ENCODE data around the gene SREBF1. TPM values are rescaled to one million over a fixed set of nuclear protein-coding genes. Genes with fewer than 3 reads are reported as not detected.
A peak's percentile ranks its signal among the peaks of the same experiment; 100 is the strongest.

The SREBF1 gene
- total and polyA plus RNA-seq, 2 experiments from 2014 or later, result 39.6 to 85.3 TPM

- Histone ChIP-seq H3F3A (replicated peaks; ENCODE audit: low read depth) (peaks cover 24% of the 10 kb centered on the region; the same call in 1 of the 2 replicates), H4K20me1 (replicated peaks; ENCODE audit: insufficient read depth) (no peaks in the 10 kb centered on the region), H2AFZ (peak overlapping the region; percentile 85), H3K36me3 (ENCODE audit: insufficient read depth) (no peaks in the 10 kb centered on the region), H3K79me2 (replicated peaks; ENCODE audit: insufficient read depth) (no peaks in the 10 kb centered on the region), H3K9me2 (ENCODE audit: insufficient read depth) (no peaks in the 10 kb centered on the region), H3K4me2 (peak overlapping the region; percentile 99), H3K27me3 (ENCODE audit: insufficient read depth) (peaks cover 55% of the 10 kb centered on the region), H3K4me1 (ENCODE audit: insufficient read depth) (peaks cover 37% of the 10 kb centered on the region), H3K27ac (ENCODE audit: low read depth) (no peak overlapping the region), H3K4me3 (peak overlapping the region; percentile 87)
- no peak overlapping the region; the same call in 1 of the 2 replicates for H3K27ac Mint-ChIP-seq
- peak; percentile 9 for ATAC-seq
- H3K4me3 Mint-ChIP-seq, result peak overlapping the region; percentile 77
- no peaks in the 10 kb centered on the region for H3K9me3 Mint-ChIP-seq
- DNase-seq (ENCODE audit: low spot score), result peak; percentile 76
- TF ChIP-seq JUNB (IDR thresholded peaks at IDR 0.05; ENCODE audit: unreplicated experiment), result no peak
- TF ChIP-seq REST (IDR thresholded peaks at IDR 0.05; ENCODE audit: unreplicated experiment), result no peak
- no peak for TF ChIP-seq ZNF331 (CRISPR knock-in tag; IDR thresholded peaks at IDR 0.05; ENCODE audit: low read depth)
- no peak for TF ChIP-seq CTCF (conservative IDR thresholded peaks at IDR 0.05; ENCODE audit: low read depth in 2 of 2)
- TF ChIP-seq ZNF462 (CRISPR knock-in tag; IDR thresholded peaks at IDR 0.05), result no peak
- no peak for TF ChIP-seq ZNF114 (CRISPR knock-in tag; IDR thresholded peaks at IDR 0.05)
- no peak for TF ChIP-seq STAT1 (IDR thresholded peaks at IDR 0.05; ENCODE audit: unreplicated experiment)
- no peak for TF ChIP-seq ETS1 (IDR thresholded peaks at IDR 0.05)
- peaks cover 41% of the 10 kb centered on the region for H3K27me3 Mint-ChIP-seq (ENCODE audit: insufficient read depth, low read depth, poor library complexity)
- no peaks in the 10 kb centered on the region for H3K36me3 Mint-ChIP-seq (ENCODE audit: low read depth)
- H3K4me1 Mint-ChIP-seq, result peaks cover 45% of the 10 kb centered on the region
Observed at GRCh38 chr17:17783825-17784656, 52.7 kb downstream of the SREBF1 start.
